Body of pancreas (tissue), 4 donors: Measurements from ENCODE around the gene SYNPR.

ENCODE experiments used
- CTCF ChIP-seq, 7 experiments: fragments of 450-650 bp in 4 of 7; fragments of 200-600 bp in 3 of 7; sonication (generic) in 3 of 7; IDR thresholded peaks; one replicate each; pipeline ENCODE4 v1.5.1; 2016 to 2019; ENCODE audit warnings: antibody characterized with exemption in 7 of 7
- POLR2A ChIP-seq, 3 donors: fragments of 450-650 bp; IDR thresholded peaks; one replicate each; pipeline ENCODE4 v1.6.1; 2016; ENCODE audit warnings: antibody characterized with exemption in 3 of 3, mild to moderate bottlenecking in 2 of 3

GRCh38 chr3:63294332-63294731 is 16.2 kb downstream of the SYNPR start:
- TF ChIP-seq POLR2A (IDR thresholded peaks at IDR 0.05) (no peak), CTCF (IDR thresholded peaks at IDR 0.05) (no peak)
